HG03064 (cell line): Measurements from ENCODE around the gene MYRF.

Source experiments
- ATAC-seq: cut with Tn5 transposase; IDR thresholded peaks from one replicate; pipeline ENCODE4 v1.9.1; 2021; ENCODE audit warnings: low read depth; ENCODE audit not compliant: unreplicated experiment

Gene MYRF

DNA sequence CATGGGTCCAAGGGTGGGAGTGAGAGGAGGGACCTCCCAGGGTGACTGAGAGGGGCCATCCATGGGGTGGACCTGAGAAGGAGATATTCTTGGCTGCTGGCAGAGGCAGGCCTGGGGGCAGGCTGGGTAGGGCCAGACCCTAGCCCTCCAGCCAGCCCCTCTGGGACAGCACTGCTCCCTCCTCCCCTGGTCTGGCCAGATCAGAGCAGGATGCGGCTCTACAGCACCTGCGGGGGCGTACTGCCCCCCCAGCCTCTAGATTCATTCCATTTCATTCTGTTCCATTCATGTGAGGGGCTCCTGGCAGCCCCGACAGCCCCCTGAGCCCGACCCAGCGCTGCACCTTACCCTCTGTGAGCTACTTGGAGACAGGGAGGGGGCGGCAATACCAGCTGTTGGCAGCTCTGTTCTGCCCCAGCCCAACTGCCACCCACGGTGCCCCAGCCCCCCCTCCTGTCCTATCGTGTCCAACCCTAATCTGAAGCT lies 34.3 kb upstream of the MYRF start:
- ATAC-seq: no peak

- ATAC-seq: no peak
Measured at GRCh38 chr11:61718621-61719302, 33.7 kb upstream of the MYRF start.

- ATAC-seq: no peak
Measured at GRCh38 chr11:61719978-61720377, 32.5 kb upstream of the MYRF start.

DNA sequence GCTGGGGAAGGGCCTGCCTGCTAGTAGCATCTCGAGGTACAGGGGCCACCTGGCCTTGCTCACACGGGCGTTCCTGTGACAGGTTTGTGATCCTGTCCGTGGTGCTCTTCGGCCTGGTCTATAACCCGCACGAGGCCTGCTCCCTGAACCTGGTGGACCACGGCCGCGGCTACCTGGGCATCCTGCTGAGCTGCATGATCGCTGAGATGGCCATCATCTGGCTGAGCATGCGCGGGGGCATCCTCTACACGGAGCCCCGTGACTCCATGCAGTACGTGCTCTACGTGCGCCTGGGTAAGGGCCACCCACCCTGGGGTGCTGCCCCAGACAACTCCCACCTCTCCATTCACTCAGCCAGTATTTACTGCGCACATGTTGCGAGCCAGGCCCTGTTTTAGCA lies 31.8 kb upstream of the MYRF start:
- ATAC-seq: no peak

- no peak for ATAC-seq
Measured at GRCh38 chr11:61724437-61724836, 28.0 kb upstream of the MYRF start.

GRCh38 chr11:61725781-61726231 lies 26.6 kb upstream of the MYRF start:
- ATAC-seq: no peak

DNA sequence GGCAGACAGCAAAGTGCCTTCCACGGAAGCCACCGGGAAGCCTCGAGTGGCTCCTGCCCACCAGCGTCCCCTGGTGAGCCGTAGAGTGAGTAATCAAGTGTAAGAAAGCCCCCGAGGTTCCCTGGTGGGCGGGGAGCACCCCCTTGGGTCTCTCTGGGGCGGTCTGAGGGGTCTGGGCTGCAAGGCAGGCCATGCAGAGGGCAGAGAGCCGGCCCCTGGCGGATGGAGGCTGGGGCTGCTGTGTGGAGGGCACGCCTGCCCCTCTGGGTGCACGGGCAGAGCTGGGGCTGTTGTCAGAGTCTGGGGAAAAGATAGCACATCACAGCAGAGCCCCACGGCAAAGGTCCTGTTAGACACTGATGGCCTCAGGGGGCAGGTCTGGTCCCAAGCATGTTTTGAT lies 25.7 kb upstream of the MYRF start:
- no peak for ATAC-seq

GRCh38 chr11:61727401-61727811 lies 25.0 kb upstream of the MYRF start:
- no peak for ATAC-seq

GRCh38 chr11:61728066-61728939 lies 24.1 kb upstream of the MYRF start:
- ATAC-seq: no peak

GRCh38 chr11:61728940-61729219 lies 23.6 kb upstream of the MYRF start:
- no peak for ATAC-seq

GRCh38 chr11:61730240-61730994 lies 22.0 kb upstream of the MYRF start:
- ATAC-seq: no peak

DNA sequence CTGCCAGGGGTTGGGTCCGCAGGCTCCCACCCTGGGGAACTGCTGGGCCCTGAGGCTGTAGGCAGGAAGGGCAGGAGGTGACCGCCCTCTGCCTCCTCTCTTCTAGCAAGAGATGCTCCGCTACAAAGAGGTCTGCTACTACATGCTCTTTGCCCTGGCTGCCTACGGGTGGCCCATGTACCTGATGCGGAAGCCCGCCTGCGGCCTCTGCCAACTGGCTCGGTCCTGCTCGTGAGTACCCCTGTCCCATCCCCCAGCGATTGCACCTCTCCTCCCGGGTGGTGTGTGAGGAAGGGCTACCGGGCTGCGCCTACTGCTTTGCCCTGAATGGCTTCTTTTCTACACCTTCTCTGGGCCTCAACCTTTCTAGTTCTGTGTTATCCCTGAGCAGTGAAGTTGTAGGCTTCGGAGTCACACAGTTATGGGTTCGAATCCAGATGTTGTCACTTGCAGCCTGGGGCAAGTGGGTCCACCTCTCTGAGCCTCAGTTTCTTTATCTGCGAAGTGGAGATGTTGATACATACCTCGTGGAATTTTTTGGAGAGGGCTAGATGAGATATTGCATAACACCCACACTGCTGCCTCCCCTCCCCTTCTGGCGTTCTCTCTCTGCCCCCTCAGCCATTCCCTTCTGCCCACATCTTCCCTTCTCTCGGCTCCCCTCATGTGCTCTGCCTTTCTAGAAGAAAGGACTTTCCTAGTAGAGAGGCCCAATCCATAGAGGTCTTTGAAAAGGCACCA lies 21.1 kb upstream of the MYRF start:
- ATAC-seq: no peak

- ATAC-seq: no peak
Measured at GRCh38 chr11:61731952-61732675, 20.3 kb upstream of the MYRF start.

GRCh38 chr11:61732705-61733104 lies 19.7 kb upstream of the MYRF start:
- no peak for ATAC-seq

DNA sequence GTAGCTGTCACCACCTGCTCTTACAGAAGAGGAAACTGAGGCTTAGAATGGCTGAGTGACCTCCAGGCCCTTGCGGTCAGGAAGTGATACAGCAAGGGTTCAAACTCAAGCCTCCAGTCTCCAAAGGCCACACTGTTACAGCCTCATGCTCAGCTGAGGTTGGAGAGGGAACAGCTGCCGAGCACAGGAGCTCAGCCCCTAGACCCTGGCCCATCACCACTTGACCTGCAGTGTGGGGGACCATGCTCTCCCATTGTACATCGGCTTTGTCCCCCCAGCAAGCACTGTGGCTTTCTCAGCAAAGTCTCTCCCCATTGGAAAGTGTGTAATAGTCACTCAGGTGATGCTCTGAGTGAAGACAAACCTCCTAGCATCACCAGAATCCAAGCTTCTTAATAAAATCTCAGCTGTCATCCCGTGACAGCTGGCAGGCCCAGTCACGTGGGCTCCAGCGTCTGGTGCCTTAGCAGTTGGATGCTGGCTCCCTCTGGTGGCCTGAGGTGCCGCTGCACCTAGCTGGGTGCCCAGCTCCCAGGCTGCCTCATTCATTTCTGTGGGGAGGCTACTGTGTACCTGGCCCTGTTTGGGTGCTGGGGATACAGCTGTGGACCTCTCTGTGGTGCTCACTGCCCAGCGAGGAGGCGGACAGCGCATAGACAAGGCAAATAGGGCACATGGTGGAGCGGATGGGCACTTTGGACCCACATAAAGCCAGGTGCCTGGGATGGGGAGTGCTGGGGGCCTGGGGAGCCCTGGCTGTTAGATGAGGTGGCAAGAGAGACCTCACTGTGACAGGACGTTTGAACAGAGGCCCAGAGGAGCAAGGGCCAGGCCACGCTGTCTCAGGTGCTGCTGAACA lies 19.1 kb upstream of the MYRF start:
- ATAC-seq: peak; percentile 68

DNA sequence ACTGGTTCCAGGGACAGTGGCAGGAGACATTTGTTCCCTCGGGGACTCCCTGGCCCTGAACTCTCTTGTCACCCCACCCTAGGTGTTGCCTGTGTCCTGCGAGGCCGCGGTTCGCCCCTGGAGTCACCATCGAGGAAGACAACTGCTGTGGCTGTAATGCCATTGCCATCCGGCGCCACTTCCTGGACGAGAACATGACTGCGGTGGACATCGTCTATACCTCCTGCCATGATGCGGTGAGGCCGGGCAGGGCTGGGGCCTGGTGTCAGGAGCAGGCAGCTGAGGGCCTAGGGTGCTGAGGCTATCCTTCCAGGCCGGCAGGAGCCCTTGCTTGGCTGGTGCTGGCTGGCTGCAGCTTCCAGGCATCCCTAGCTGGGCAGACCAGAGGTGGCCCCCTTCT lies 17.7 kb upstream of the MYRF start:
- ATAC-seq: no peak

DNA sequence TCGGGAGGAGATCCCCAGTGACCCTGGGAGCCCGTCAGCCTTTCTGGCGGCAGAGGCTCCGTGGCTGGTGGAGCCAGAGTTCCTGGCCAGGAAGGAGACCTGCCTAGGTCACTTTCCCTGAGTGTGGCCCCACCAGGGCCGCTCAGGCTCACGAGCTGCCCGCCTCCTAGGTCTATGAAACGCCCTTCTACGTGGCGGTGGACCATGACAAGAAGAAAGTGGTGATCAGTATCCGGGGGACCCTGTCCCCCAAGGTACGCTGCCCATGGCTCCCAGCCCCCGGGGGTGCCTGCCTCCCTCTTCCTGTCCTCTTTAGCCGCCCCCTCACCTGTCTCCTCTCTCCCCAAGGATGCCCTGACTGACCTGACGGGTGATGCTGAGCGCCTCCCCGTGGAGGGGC lies 17.0 kb upstream of the MYRF start:
- no peak for ATAC-seq

- ATAC-seq: no peak
Measured at GRCh38 chr11:61736310-61736709, 16.1 kb upstream of the MYRF start.

DNA sequence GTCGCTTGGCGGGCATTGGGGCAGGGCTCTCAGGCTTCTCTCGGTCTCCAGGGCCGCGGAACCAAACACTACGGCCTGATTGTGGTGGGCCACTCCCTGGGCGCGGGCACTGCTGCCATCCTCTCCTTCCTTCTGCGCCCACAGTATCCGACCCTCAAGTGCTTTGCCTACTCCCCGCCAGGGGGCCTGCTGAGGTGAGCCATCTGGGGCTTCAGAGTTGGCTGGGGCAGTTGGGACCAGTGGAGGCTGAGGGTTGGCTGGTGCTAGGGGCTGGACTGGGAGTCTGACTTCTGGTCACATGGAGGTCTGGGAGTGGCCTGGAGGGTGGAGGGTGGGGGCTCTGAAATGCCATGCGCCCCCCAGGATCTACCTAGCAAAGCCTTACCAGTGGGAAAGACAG lies 15.3 kb upstream of the MYRF start:
- ATAC-seq: no peak
